Astrocyte (in vitro differentiated cells and primary cell): ENCODE data around the gene METTL1. TPM values are rescaled to one million over a fixed set of nuclear protein-coding genes. Genes with fewer than 3 reads are reported as not detected.

Source experiments
- DNase-seq: peaks from one replicate; pipeline ENCODE4 v3.0.0-alpha.2; 2010; ENCODE audit warnings: low read depth
- FAIRE-seq: peaks from 2 replicates; lab custom pipeline; 2011; peaks lifted over from hg19 to GRCh38; lab: Jason Lieb, UNC
- H2AFZ ChIP-seq: 2 replicates; pipeline ENCODE4 v1.6.0; 2012; ENCODE audit warnings: low read depth, low read length, inconsistent platforms
- H3K27ac ChIP-seq: 2 replicates; pipeline ENCODE4 v1.5.1; 2011; ENCODE audit warnings: low read depth, low read length, inconsistent platforms
- H3K27me3 ChIP-seq: 2 replicates; pipeline ENCODE4 v1.6.0; 2011; ENCODE audit warnings: low read length, inconsistent platforms; ENCODE audit not compliant: insufficient read depth
- H3K36me3 ChIP-seq: 2 replicates; pipeline ENCODE4 v1.5.1; 2011; ENCODE audit warnings: low read length, inconsistent platforms; ENCODE audit not compliant: insufficient read depth
- H3K4me1 ChIP-seq: 2 replicates; pipeline ENCODE4 v1.5.1; 2011; ENCODE audit warnings: low read length, inconsistent platforms; ENCODE audit not compliant: insufficient read depth
- H3K4me2 ChIP-seq: 2 replicates; pipeline ENCODE4 v1.6.0; 2012; ENCODE audit warnings: low read length, inconsistent platforms
- H3K4me3 ChIP-seq: 2 replicates; pipeline ENCODE4 v1.5.1; 2011; ENCODE audit warnings: low read depth, mild to moderate bottlenecking, low read length, inconsistent platforms; ENCODE audit not compliant: insufficient read depth
- H3K79me2 ChIP-seq: 2 replicates; pipeline ENCODE4 v1.6.0; 2012; ENCODE audit warnings: mild to moderate bottlenecking, low read length, inconsistent platforms; ENCODE audit not compliant: insufficient read depth
- H3K9ac ChIP-seq: 2 replicates; pipeline ENCODE4 v1.6.0; 2012; ENCODE audit warnings: mild to moderate bottlenecking, low read length, inconsistent platforms
- H3K9me3 ChIP-seq: 2 replicates; pipeline ENCODE4 v1.5.1; 2012; ENCODE audit warnings: low read depth, mild to moderate bottlenecking, low read length, inconsistent platforms; ENCODE audit not compliant: insufficient read depth
- H4K20me1 ChIP-seq: 2 replicates; pipeline ENCODE4 v1.6.0; 2012; ENCODE audit warnings: low read length, inconsistent platforms; ENCODE audit not compliant: insufficient read depth
- H3K27ac Mint-ChIP-seq: one replicate; pipeline ENCODE4 v1.8.0; 2021; ENCODE audit warnings: mild to moderate bottlenecking, mixed read lengths; ENCODE audit not compliant: unreplicated experiment
- H3K27me3 Mint-ChIP-seq: one replicate; pipeline ENCODE4 v1.8.0; 2021; ENCODE audit warnings: low read depth, mixed read lengths; ENCODE audit not compliant: unreplicated experiment
- H3K36me3 Mint-ChIP-seq: one replicate; pipeline ENCODE4 v1.8.0; 2021; ENCODE audit warnings: low read depth, mixed read lengths; ENCODE audit not compliant: unreplicated experiment
- H3K4me1 Mint-ChIP-seq: one replicate; pipeline ENCODE4 v1.8.0; 2021; ENCODE audit warnings: low read depth, mixed read lengths; ENCODE audit not compliant: unreplicated experiment
- H3K4me3 Mint-ChIP-seq: one replicate; pipeline ENCODE4 v1.8.0; 2021; ENCODE audit warnings: mild to moderate bottlenecking, moderate library complexity, mixed read lengths; ENCODE audit not compliant: unreplicated experiment
- H3K9me3 Mint-ChIP-seq: one replicate; pipeline ENCODE4 v1.8.0; 2021; ENCODE audit warnings: mild to moderate bottlenecking, mixed read lengths; ENCODE audit not compliant: unreplicated experiment
- EZH2 ChIP-seq: IDR thresholded peaks from 2 replicates; pipeline ENCODE4 v1.6.1; 2012; ENCODE audit warnings: mild to moderate bottlenecking, low read length, inconsistent platforms; ENCODE audit not compliant: insufficient read depth
- total RNA-seq: library from RNA; stranded (reverse); gene quantifications from 2 replicates; pipeline ENCODE4 v1.2.1, GENCODE V29; 2021
- TF ChIP-seq, protein P1 (sequence below): IDR thresholded peaks from 2 replicates; pipeline ENCODE4 v1.5.1; 2011; ENCODE audit warnings: low read depth, mild to moderate bottlenecking, inconsistent platforms, low read length, moderate library complexity; ENCODE audit not compliant: insufficient read depth

The METTL1 gene
- total RNA-seq, 1 donor from 2014 or later: 21.1 TPM

DNA sequence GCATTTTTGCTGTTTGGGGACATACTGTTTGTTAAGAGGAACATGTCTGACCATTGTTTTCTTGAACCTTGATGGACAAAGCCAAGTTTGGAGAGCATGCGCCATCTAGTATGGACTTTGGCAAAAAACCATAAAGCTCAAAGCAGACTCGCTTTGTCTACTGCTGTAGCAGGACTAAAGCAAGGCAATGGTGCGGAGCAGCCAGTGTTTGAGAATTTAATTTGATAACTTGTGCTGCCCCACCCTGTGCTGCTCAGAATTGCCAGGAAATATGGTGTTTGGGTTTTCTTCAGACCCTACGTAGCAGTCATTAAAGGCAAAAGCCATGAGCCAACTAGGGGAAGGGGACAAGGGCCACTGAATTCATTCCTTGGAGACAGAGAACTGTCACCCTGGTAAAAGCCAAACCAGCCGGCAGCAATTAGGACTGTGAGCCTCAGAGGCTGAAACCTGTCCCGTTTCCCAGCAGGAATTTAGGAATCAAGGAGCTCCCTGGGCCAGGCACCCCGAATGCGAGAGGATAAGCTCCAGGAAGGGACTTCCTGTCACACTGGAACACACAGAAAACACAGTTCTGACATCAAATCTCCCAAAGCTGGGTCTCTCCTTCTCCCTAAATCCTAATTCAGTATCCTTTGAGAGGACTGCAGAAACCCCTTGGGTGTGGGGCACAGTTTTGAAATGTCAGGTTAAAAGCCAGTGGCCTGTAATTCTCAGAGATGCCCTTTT lies 45.5 kb upstream of the METTL1 start:
- Mint-ChIP-seq H3K36me3 (peaks cover 11% of the 10 kb centered on the region), H3K9me3 (no peaks in the 10 kb centered on the region), H3K27me3 (no peaks in the 10 kb centered on the region), H3K4me3 (no peak overlapping the region), H3K27ac (peak overlapping the region; percentile 18), H3K4me1 (peaks cover 7% of the 10 kb centered on the region)
- Histone ChIP-seq H3K4me2 (no peak overlapping the region), H3K4me1 (peaks cover 7% of the 10 kb centered on the region), H3K4me3 (no peak overlapping the region), H3K36me3 (peaks cover 15% of the 10 kb centered on the region), H3K9ac (no peak overlapping the region), H3K9me3 (no peaks in the 10 kb centered on the region), H3K27ac (no peak overlapping the region), H4K20me1 (peaks cover 23% of the 10 kb centered on the region), H3K79me2 (no peaks in the 10 kb centered on the region), H3K27me3 (no peaks in the 10 kb centered on the region), H2AFZ (no peak overlapping the region)
- FAIRE-seq (no peak), DNase-seq (no peak)
- TF ChIP-seq, protein P1, sequence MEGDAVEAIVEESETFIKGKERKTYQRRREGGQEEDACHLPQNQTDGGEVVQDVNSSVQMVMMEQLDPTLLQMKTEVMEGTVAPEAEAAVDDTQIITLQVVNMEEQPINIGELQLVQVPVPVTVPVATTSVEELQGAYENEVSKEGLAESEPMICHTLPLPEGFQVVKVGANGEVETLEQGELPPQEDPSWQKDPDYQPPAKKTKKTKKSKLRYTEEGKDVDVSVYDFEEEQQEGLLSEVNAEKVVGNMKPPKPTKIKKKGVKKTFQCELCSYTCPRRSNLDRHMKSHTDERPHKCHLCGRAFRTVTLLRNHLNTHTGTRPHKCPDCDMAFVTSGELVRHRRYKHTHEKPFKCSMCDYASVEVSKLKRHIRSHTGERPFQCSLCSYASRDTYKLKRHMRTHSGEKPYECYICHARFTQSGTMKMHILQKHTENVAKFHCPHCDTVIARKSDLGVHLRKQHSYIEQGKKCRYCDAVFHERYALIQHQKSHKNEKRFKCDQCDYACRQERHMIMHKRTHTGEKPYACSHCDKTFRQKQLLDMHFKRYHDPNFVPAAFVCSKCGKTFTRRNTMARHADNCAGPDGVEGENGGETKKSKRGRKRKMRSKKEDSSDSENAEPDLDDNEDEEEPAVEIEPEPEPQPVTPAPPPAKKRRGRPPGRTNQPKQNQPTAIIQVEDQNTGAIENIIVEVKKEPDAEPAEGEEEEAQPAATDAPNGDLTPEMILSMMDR: no peak

DNA sequence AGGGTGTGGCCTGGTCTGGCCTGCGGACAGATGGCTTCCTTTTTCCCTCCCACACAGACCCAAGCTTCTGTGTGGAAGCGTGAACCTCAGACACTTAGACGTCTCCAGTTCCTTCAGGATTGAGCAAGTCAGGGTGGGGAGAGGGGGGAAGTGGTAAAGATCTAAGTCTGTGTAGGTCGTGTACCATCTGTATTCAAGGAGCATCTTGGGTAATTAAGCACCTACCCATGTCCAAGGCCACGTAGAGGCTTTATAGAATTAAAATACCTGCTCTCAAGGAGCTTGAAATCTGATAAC lies 44.9 kb upstream of the METTL1 start:
- Histone ChIP-seq H3K9me3 (no peaks in the 10 kb centered on the region), H2AFZ (no peak overlapping the region), H3K79me2 (no peaks in the 10 kb centered on the region), H3K9ac (no peak overlapping the region), H3K27ac (no peak overlapping the region), H3K4me3 (no peak overlapping the region), H3K4me2 (no peak overlapping the region), H3K36me3 (peaks cover 14% of the 10 kb centered on the region), H3K27me3 (no peaks in the 10 kb centered on the region), H3K4me1 (peaks cover 7% of the 10 kb centered on the region), H4K20me1 (peaks cover 23% of the 10 kb centered on the region)
- FAIRE-seq (no peak), DNase-seq (no peak)
- Mint-ChIP-seq H3K36me3 (peaks cover 11% of the 10 kb centered on the region), H3K27me3 (no peaks in the 10 kb centered on the region), H3K27ac (no peak overlapping the region), H3K4me3 (no peak overlapping the region), H3K9me3 (no peaks in the 10 kb centered on the region), H3K4me1 (peaks cover 7% of the 10 kb centered on the region)
- TF ChIP-seq EZH2: no peak
- TF ChIP-seq, protein P1: no peak
